NCI-H82 treated with DMSO at 0.1 percent for 48 hours (cell line): ENCODE results near the gene RAVER2.
"Not testable (repeated sequence)": the region's sequence is repeated elsewhere in the genome, so short reads cannot be mapped to it uniquely, and the experiment has no call there.

Source experiments
- DNase-seq: peaks from one replicate; lab custom pipeline; 2025; ENCODE audit not compliant: unreplicated experiment; lab: John Stamatoyannopoulos, UW

RAVER2 gene

DNA sequence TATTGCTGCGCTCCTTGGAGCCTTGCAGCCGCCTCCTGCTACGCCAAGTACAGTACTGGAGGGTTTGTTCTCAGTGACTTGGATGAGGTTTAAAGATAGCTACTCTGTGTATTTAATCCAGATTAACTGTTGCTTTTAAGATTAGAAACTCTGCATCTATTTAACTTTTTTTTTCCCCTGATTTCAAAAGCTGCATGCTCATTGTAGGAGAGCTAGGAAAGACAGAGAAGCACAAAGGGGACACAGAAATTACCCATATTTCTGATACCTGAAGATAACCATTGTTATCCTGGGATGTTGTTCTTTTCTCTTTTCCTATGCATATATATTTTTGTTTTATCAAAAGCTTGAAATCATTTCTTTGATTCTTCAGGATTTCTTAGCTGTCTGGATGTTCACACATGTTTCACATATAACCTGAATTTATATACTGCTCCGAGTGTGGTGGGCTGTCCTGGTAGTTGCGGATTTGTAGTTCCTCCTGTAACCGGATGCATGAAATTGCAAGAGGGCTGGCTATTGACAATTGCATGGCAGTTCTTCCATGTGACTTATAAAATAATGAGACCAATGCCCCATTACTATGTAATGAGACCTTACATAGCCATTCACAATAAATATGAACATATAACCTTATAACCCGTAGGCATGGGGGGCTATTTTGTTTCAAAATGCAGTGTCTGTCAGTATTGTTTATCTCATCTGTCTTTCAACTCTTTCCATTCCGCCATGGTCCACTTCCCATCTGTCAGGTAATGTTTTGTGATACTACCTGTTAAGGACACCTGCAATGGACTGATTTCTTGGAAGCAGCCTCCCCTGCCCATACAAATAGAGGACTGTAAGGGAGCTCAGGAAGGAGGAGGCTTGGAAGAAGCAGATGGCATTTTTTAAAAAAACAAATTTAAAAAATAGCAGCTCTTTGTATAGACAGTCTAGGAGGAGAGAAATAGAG is 1.4 kb downstream of the RAVER2 start:
- peak; percentile 26 for DNase-seq

DNA sequence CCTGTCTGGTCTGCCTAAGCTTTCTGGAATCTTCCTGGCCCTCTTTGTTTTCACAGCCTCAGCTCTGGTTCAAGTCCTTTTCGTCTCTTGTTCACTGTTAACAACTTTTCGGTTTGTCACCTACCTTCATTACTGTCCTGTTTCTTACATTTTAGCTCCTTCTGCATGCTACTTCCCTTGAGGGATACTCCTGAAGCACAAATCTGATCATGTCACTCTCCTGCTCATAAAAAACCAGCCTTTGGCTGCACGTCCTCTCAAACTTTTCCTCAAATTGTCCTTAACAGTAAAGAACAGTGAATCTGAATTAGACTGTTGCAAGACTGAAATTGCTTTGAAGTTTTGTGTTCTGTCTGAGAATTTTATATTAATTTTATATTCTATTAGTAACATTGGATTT is 3.3 kb downstream of the RAVER2 start:
- no peak for DNase-seq

DNA sequence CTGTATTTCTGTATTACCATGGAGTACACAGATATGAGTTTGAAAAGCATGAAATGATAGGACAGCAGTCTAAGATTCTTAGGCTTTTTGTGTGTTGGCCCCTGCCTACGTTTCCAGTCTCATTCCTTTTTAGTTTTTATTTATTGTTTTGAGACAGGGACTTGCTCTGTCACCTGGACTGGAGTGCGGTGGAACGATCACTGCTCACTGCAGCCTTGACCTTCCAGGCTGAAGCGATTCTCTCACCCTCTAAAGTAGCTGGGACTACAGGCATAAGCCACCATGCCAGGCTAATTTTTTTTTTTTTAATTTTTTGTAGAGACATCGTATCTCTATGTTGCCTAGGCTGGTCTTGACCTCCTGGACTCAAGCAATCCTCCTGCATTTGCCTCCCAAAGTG is 3.8 kb downstream of the RAVER2 start:
- no peak for DNase-seq

DNA sequence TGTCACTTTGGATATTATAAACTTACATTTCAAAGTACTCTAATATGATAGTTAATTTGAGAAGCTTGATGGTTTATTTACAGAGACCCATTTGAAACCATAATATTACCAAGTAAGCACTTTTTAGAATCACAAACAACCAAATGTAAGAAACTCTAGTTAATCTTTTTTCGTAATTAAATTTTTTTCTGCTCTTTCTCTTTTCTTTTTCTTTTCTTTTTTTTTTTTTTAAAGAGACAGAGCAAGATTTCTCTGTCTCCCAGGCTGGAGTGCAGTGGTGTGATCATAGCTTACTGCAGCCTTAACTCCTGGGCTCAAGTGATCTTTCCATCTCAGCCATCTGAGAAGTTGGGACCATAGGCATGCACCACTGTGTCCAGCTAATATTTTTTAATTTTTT is 5.2 kb downstream of the RAVER2 start:
- DNase-seq = no peak

DNA sequence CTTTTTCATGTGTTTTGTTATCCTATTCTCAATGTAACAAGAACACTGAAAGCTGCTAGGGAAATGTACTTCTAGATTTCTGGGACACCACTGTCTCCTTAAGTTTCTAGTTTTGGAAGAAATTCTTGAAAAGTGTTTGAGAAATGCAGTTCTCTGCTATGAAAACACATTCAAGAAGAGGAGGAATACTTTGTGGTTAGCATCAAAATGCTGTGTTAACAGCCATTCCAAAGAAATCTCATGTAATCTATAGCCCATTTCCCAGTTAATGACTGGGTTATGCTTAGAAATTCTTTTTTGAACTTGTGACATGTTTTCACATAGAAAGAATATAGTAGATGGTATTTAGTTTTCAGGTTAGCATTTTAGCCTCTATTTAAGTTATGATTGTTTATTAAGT is 6.0 kb downstream of the RAVER2 start:
- DNase-seq = no peak

DNA sequence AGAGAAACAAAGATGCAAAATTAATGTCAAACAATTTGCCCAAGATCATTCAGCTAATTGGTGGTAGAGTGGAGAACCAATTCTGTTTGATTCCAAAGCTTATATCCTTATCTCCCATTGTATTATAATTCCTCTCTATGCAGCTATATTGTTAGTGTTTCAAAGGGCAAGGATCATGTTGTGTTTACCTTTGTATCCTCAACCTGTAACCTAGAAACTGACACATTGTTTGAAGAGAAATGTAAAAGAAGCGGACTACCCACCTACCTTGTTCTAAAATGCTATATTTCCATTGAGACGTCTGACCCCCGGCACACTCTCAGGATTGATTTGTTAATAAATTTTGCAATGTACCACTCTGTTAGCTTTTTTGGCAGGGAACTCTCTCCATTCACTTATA is 9.3 kb downstream of the RAVER2 start:
- DNase-seq = no peak

DNA sequence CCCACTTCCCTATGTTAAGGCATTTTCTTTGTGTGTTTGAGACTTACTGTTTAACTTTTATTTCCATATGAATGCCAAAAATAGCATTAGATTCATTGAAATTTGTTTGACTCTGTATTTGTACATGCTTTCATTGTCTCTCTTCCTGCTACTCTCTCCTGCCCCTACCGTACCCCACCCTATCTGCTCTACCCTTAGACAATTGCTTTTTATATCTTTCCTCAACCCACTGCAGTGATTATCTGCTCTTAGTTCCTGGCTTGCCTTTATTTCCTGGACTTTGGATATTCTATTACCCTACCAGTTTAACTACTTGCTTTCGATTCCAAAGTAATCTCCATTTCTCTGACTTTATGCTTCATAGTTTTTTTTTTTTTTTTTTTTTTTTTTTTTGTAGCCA is 10.5 kb downstream of the RAVER2 start:
- no peak for DNase-seq

DNA sequence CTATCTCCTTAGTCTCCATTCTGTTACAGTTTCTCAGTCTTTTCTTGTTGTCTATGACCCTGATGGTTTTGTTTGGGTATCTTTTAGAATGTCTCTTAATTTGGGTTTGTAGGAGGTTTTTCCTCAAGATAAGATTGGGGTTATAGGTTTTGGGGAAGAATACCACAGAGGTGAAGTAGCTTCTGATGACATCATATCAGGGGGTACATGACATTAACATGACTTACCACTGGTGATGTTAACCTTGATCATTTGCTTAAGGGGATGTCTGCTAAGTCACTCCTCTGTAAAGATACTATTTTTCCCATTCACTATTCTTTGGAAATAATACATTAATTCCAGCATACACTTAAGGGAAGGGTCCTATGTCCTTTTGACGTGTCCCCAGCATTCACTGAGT is 11.9 kb downstream of the RAVER2 start:
- no peak for DNase-seq

DNA sequence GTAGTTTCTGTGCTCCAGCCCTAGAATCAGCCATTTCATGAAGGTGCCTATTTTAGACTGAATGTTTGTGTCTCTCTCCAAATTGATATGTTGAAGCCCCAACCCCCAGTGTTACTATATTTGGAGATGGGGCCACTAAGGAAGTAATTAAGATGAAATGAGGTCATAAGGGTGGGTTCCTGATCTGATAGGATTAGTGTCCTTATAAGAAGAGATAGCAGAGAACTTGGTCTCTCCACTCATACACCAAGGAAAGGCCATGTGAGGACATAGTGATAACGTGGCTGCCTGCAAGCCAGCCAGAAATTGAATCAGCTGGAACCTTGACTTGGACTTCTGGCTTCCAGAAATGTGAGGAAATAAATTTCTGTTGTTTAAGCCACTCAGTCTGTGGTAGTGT is 12.3 kb downstream of the RAVER2 start:
- DNase-seq = no peak

DNA sequence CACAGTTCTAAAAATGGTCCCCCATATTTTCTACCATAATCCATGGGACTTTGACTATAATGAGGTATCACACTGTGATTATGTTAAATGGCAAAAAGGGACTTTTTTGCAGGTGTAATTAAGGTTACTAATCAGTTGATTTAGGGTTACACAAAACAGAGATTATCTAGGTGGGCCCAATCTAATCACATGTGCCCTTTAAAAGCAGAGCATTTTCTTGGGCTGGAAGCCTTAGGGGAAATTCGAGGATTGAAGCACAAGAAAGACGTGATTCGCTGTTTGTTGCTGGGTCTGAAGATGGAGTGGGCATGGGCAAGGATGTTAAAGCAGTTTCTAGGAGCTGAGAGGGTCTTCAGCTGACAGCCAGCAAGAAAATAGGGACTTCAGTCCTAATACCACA is 13.4 kb downstream of the RAVER2 start:
- DNase-seq = no peak

DNA sequence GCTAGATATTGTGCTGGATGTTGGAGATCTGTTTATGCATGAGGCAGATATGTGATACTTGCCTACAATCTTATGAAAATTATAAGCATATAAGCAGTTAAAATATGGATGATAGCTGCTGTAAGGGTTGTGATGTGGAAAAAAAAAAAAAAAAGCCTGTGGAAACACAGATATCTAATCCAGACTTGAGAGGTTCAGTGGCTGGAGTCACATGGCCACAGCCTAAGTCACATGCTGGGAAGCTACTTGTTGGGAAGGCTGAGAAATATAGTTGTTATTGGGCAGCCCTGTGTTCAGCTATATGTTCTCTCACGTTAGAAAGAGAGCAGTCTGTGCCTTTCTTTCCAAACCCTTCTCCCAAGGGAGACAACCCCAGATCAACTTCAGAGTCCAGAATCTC is 15.1 kb downstream of the RAVER2 start:
- no peak for DNase-seq

DNA sequence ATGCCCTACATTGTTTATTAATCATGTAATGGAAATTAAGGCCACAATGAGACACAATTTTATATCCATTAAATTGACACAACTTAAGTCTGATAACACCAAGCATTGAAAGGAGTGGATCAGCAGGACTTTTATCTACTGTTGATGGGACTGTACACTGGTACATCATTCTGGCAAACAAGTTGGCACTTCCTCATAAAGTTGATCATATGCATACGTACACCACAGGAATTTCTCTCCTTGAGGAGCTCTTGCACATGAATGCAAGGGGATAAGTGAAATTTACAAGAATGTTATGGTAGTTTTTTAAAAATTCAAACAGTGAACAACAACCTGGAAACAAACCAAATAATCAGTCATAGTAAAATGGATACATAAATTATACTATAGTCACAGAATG is 20.1 kb downstream of the RAVER2 start:
- no peak for DNase-seq

DNA sequence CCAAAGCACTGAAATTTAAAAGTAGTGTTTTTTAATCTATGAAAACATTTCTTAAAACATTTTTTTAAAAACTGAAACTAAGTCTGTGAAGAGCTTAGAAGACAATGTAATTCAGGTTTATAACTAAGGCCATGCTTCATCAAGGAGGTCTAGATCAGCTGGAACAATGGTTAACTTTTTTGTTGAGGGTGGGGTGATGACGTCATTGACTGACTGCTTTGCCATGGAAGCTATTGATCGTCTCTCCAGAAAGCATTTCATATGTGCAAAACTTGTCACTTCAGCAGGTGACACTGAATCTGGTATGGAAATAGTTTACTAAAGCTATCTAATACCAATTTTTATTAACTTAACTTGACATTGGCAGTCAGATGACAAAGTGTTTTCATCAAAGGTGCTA is 21.0 kb downstream of the RAVER2 start:
- no peak for DNase-seq

DNA sequence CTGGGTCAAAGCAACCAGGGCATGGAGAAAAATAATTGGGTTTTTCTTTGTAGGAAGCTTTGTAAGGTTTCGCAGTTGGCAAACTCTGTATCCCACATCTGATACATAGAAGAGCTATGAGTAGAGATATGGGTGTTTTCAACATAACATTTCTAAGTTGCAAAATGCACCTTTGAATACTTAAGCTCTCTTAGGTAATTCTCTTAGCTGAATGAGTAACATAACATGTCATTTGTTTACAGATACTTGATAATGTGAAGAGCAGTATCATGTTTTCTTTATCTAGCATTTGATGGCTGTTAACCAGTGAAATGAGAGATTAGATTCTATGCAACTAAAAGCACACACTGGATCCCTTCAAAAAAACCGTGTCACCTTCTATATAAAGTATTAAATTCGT is 21.6 kb downstream of the RAVER2 start:
- no peak for DNase-seq

DNA sequence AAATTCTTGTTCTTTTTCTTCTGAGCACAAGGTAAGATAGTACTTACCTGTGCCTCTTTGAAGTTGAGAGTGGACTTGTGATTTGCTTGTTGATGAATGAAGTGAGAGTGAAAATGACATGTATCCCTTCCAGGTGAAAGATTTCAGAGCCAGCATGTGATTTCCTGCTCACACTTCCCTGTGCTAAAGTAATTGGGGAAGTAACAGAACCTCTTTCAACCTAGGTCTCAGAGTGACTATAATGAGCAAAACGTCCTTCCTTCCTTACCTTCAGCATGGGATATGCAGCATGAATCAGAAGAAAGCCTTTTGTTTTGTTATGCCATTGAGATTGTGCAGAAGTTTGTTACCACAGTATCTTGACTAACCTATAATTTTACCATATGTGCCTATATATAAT is 24.6 kb downstream of the RAVER2 start:
- no peak for DNase-seq

DNA sequence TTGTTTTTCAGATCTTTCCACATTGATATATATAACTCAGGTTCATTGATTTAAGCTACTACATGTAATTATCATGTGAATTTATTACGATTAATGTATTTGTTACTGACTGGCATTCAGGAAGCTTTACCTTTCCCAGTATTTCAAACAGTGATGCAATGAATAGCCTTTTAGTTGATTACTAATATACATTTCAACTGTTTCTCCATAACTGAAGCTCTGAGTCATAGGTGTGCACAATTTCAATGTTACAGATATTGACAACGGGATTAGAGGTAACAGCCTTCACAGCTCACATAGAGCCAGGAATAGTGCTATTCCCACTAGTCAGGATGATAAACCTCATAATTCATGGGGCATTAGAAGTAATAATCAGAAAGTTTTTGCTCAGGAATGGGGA is 25.1 kb downstream of the RAVER2 start:
- DNase-seq = no peak

DNA sequence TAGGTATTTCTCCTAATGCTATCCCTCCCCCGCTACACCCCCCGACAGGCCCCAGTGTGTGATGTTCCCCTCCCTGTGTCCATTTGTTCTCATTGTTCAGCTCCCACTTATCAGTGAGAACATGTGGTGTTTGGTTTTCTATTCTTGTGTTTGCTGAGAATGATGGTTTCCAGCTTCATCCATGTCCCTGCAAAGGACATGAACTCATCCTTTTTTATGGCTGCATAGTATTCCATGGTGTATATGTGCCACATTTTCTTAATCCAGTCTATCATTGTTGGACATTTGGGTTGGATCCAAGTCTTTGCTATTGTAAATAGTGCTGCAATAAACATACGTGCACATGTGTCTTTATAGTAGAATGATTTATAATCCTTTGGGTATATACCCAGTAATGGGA is 28.4 kb downstream of the RAVER2 start:
- not testable (repeated sequence) for DNase-seq

DNA sequence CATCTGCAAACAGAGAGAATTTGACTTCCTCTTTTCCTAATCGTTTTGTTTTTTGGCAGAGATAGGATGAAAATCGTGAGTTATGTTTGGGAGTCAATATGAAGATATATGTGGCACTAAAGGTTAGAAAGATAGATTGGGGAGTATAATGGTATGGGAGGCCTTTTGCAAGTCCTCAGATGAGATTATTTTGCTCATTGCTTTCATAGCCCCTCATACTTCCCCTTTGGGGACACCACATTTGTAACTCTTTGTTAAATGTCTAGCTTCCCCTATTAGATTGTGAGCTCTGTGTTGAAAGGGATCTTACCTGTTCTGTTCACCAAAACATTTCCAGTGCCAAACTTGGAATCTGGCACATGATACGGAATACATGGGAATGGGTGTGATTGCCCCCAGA is 30.2 kb downstream of the RAVER2 start:
- no peak for DNase-seq

DNA sequence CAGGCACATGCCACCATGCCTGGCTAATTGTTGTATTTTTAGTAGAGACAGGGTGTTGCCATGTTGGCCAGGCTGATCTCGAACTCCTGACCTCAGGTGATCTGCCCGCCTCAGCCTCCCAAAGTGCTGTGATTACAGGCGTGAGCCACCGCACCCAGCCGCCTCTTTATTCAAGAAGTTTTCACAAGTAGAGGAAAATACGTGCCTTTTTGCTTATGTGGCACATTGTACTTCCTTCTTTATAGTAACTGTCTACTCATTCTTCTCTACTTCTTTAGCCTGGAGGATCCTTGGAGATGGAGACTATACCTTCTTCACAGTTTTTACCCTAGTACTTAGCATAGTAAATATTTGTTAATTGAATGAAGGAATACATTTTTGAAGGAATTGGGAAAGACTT is 37.2 kb downstream of the RAVER2 start:
- DNase-seq = not testable (repeated sequence)

DNA sequence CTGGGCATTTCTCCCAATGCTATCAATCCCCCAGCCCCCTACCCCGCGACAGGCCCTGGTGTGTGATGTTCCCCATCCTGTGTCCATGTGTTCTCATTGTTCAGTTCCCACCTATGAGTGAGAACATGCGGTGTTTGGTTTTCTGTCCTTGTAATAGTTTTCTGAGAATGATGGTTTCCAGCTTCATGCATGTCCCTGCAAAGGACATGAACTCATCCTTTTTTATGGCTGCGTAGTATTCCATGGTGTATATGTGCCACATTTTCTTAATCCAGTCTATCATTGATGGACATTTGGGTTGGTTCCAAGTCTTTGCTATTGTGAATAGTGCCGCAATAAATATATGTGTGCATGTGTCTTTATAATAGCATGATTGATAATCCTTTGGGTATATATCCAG is 38.0 kb downstream of the RAVER2 start:
- not testable (repeated sequence) for DNase-seq

DNA sequence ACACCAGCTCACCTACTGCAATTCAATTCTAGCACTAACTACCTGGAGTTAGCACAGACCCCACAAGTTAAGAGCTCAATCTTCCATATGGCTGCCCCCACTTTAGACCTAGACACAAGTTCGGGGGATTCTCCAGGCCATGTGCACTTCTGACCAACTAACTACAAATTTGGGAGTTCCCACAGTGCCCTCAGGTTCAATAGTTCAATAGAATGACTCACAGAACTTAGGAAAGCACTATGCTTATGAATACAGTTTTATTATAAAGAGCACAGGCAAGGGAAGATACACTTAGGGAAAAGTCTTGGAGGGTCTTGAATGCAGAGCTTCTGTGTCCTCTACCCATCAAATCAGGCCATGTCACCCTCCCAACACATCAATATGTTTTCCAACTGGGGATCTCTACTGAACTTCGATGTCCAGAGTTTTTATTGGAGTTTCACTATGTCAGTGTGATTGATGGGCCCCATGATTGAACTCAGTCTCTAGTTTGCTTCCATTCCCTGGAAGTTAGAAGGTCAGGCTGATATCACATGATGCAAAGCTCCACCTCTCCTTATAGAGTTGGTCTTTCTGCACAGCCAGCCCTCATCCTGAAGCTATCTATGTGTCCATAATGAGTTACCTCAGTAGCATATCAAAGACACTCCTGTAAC is 46.1 kb downstream of the RAVER2 start:
- DNase-seq = no peak

DNA sequence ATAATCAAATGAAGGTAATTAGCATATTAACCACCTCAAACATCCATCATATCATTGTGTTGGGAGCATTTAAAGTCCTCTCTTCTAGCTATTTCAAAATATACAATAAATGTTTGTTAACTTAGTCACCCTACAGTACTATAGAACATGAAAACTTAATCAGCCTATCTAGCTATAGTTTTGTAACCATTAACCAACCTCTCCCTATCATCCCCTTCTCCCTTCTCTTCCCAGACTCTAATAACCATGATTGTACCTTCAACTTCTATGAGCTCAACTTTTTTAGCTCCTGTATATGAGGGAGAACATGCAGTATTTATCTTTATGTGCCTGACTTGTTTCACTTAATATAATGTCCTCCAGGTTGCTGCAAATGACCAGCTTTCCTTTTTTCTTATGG is 54.0 kb downstream of the RAVER2 start:
- no peak for DNase-seq
